Stimulated activated CD4-positive, alpha-beta T cell treated with anti-CD3 and anti-CD28 coated beads, Interleukin-4, amount 100 ng/mL, for 4 hours (primary cell): ENCODE results near the gene COL11A1.

Source experiments
- DNase-seq, 2 experiments: peaks; one replicate each; pipeline ENCODE4 v3.0.0-alpha.2; 2020

Gene COL11A1

GRCh38 chr1:102897557-102897956, 210.8 kb downstream of the COL11A1 start:
- no peak for DNase-seq

DNA sequence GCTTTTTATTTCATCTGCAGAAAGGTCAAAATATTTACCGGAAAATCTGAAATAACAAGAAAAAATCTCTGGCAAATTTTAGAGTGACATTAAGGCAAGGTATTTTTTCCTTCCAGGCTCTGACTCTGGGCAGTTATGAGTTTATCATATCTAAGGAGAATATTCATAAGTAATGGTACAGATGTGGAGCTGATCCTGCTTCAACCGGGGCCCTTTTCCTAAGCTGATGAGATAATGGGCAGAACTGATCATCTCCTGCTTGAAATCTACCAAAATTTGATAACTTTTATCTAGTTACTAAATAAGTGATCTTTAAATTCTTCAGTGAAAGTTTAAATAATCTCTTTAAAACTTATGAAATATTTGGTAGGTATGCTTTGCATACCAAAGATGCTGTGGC, 211.6 kb downstream of the COL11A1 start:
- no peak for DNase-seq

- DNase-seq = no peak
Observed at GRCh38 chr1:102896286-102896685, 212.0 kb downstream of the COL11A1 start.

- DNase-seq = no peak
Observed at GRCh38 chr1:102891868-102892625, 216.3 kb downstream of the COL11A1 start.

DNA sequence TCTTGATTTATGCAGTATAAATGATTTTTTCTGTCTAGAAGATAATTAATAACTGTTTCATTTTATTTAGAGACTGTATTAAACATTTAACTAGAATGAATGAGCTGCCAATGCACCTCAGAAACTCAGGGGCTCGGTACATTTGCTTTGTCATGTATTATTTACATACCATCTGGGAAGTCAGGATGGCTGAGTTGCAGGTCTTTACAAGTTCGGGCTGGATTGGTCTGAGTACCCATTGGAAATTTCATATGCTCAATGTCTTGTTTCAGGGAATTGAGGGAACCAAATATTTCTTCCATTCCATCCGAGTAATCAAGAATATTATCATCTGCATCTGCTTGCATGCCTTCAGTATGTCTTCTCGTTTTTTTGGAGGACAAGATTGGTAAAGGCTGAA, 221.7 kb downstream of the COL11A1 start:
- no peak for DNase-seq

GRCh38 chr1:102884238-102884637, 224.1 kb downstream of the COL11A1 start:
- DNase-seq = no peak

DNA sequence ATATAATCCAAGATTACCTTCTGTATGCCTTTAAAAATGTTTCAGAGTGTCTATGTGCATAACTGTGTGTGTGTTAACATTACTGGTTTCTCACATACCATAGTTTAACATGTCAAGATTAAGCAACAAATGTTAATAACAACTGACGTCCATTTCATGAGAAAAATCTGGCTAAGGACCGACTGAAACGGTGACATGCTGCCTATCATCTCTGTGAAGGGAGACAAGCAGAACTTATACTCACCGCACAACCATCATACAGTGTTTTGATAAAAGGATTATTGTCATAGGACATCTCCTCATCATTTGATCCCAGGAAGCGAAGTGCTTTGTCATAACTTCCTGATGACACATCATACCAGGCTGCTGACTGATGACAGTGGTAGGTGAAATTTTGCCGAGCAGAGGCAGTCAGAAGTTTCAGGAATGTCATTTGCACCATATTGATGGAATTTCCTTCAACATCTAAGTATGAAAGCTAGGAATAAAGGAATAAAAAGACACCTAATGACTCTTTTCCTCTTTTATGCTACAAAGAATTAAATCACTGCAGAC, 228.8 kb downstream of the COL11A1 start:
- no peak for DNase-seq

DNA sequence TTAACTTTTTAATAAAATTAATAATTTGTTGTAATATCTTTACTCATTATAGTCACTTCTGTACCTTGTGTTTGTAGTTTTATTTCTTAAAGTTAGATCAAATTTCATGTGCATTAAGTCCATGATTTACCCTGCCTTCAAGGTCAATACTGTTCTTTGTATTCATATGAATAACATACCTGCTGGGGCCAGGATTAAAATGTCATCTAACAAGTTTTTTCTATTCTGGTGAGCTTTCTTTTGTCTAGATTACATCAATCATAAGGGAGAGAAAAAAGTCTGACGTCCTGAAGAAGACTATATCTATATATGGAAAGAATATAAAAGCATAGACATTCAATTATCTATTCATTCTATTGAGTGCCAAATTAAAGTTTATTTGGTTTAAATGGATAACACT, 232.6 kb downstream of the COL11A1 start:
- no peak for DNase-seq

DNA sequence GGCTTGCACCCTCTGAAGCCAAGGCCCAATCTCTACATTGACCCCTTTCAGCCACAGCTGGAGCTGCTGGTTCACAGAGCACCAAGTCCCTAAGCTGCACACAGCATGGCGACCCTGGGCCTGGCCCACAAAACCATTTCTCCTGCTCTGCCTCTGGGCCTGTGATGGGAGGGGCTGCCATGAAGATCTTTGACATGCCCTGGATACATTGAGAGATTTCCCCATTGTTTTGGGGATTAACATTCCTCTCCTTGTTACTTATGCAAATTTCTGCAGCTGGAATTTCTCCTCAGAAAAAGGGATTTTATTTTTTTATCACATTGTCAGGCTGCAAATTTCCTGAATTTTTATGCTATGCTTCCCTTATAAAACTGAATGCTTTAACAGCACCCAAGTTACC, 235.8 kb downstream of the COL11A1 start:
- DNase-seq = no peak

- no peak for DNase-seq
Observed at GRCh38 chr1:102872097-102872496, 236.2 kb downstream of the COL11A1 start.

DNA sequence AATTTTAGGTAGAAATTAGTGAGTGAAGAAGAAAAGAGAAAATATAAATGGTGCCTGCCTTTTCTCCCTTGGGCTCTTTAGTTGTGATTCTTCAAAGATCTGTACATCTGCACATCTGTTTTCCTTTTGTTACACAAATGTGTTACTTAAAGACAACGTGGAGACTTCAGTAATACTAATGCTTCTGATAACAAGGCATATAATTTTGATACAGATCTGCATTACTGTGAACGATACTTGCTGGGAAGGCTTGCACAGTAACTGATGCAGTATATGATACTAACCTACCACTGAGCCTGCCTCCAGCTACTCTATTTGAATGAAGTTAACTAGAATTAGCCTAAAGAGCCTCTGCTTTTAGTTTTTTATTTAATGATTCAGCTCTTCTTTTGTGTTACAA, 244.6 kb downstream of the COL11A1 start:
- no peak for DNase-seq

GRCh38 chr1:102861247-102861646, 247.1 kb downstream of the COL11A1 start:
- no peak for DNase-seq

DNA sequence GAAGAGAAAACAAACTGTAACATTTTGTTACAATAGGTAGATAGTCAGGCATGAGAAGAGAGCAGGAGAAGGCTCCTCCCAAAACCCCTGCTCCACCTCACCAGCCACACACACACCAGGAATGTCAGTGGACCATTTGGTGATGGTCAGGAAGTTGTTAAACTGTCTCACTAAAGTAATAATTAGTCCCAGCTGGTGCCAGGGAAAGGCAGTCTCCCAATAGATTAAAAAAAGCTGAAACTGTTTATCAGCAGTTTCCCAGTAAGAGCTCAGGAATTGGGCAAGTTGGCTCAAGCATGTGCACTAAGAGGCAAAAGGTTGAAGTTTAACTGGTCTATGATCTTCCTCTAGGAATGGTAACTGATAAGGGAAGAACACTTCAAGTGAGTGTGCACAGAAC, 249.6 kb downstream of the COL11A1 start:
- DNase-seq = no peak

DNA sequence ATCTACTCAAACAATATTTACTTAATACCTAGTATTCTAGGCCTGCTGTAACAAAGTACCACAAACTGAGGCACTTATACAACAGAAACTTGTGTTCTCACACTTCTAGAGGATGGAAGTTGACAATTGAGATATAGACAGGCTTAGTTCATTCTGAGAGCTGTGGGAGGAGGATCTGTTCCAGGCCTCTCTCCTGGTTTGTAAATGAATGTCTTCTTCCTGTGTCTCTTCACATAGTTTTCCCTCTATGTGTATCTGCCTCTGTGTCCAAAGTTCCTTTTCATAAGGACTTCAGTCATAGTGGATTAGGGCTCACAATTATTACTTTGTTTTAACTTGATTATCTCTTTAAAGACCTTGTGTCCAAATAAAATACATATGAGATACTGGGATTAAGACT, 251.1 kb downstream of the COL11A1 start:
- no peak for DNase-seq

- DNase-seq = no peak
Observed at GRCh38 chr1:102853701-102854187, 254.6 kb downstream of the COL11A1 start.

DNA sequence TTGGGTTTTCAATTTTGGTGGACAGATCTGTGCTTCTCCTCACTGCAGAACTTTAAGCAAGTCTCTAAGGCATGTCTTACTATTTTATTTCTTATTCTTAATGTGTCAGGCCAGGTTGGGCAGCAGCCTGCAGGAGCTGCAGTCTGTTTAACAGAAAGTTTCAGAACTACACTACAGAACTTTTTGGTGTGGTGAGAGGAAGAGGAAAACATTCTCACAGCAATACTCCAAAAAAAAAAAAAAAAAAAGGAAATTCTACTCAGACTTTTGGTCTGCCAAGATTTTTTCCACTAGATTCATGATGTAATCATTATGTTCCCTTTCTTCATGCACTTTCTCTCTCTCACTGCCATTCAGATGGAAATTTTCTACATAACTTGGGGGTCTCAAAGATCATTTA, 255.2 kb downstream of the COL11A1 start:
- DNase-seq = no peak

DNA sequence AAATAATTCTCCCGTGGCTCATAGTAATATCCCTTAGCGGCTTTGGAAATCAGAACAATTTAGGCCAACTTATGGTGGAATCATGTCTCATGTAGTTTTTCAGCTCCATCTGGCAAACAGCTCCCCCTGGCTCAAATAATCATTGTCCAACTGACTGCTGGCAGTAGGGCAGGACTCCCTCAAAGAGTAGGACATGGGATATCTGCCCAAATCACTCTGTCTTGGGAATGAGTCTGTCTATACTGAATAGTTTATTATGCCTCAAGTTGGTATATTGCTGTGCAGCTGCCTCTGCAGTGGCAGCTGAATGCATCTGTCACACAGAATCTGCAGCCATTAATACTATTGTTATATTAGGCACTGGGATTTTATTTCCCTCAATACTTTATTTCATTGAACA, 255.7 kb downstream of the COL11A1 start:
- no peak for DNase-seq

GRCh38 chr1:102851616-102852015, 256.7 kb downstream of the COL11A1 start:
- DNase-seq = no peak

DNA sequence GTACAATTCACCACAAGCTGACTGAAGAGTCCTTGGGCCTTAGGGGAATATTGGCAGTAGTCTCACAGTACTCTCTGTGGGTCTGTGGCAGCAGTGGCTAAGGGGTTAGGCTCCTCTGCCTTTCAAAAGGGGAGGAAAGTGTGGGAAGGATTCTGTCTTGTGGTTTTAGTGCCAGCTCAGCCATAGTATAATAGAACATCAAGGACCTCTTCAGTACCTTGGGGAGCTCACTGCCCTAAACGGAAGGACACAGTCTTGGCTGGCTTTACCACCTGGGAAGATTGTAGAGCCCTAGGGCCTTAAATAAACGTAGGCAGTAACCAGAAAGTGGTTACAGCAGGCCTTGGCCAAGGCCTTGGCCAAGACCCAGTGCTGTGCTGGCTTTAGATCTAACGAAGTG, 265.7 kb downstream of the COL11A1 start:
- DNase-seq = no peak

DNA sequence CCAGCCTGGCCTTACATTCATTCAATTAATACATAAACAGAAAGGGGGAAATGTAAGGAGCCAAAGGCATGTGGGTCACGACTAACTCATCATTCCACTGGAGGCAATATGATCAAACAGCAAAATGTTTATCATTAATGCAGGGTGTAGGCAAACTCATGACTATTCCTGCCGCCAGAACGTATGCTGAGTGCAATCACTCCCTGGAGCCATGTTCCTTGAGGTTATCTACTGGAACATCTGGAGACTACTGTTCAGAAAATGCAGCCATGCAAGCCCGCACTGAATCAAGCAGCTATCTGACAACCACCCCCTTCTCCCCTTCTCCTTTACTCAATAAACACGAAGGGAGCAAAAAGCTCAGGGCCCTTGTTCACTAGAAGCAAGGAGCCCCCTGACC, 267.6 kb downstream of the COL11A1 start:
- DNase-seq = no peak

GRCh38 chr1:102838016-102838415, 270.3 kb downstream of the COL11A1 start:
- no peak for DNase-seq

DNA sequence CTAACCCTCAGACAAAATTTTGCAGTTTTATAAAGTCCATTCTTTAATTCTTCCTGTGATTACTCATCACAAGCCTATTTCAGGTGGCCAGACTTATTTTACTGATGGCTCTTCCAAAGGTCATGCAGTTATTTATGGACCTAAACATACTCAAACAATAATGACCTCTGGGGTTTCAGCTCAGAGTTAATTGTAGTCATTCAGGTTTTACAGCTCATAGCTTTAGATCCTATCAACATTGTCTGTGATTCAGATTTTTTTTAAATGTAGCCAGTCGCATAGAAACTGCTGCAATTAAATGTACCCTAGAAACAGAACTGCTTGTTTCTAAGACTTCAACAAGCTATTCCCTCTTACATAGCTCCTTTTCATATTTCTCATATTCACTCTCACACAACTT, 270.8 kb downstream of the COL11A1 start:
- no peak for DNase-seq

DNA sequence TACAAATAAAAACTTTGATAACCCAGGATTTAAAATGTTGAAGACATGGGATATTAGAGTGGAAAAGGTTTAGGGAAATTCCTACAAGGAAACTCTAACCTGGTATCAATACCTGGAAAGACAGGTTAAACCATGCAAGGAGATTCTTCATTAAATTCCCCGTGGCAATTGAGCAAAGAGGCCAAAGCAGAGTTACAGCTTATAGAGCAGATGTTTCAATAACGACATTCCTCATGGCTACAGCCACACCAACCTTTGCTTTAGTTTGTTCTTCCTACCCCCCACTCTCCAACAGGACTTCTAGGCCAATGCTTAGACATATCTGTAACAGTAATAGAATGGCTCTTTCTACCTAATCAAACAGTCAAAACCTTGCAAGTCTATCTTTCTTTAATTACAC, 271.3 kb downstream of the COL11A1 start:
- no peak for DNase-seq

GRCh38 chr1:102834688-102835320, 273.5 kb downstream of the COL11A1 start:
- DNase-seq = no peak
